Activated T-cell treated with anti-CD3 and anti-CD28 coated beads, Interleukin-2, amount 50 U/mL, for 24 hours (primary cell): ENCODE data around the gene FGGY.
"Not testable (repeated sequence)": the region's sequence is repeated elsewhere in the genome, so short reads cannot be mapped to it uniquely, and the experiment has no call there.

Experiments used
- DNase-seq: peaks from one replicate; pipeline ENCODE4 v3.0.0-alpha.2; 2020
- H3K27ac Mint-ChIP-seq: 2 replicates; pipeline ENCODE4 v1.8.0; 2020; ENCODE audit warnings: mild to moderate bottlenecking, mixed read lengths
- H3K27me3 Mint-ChIP-seq: 2 replicates; pipeline ENCODE4 v1.8.0; 2020; ENCODE audit warnings: mixed read lengths
- H3K36me3 Mint-ChIP-seq: 2 replicates; pipeline ENCODE4 v1.8.0; 2020; ENCODE audit warnings: low read depth, mixed read lengths
- H3K4me1 Mint-ChIP-seq: 2 replicates; pipeline ENCODE4 v1.8.0; 2020; ENCODE audit warnings: low read depth, mixed read lengths
- H3K4me3 Mint-ChIP-seq: 2 replicates; pipeline ENCODE4 v1.8.0; 2020; ENCODE audit warnings: mild to moderate bottlenecking, moderate library complexity, mixed read lengths
- H3K9me3 Mint-ChIP-seq: 2 replicates; pipeline ENCODE4 v1.8.0; 2020; ENCODE audit warnings: mixed read lengths

Gene FGGY

DNA sequence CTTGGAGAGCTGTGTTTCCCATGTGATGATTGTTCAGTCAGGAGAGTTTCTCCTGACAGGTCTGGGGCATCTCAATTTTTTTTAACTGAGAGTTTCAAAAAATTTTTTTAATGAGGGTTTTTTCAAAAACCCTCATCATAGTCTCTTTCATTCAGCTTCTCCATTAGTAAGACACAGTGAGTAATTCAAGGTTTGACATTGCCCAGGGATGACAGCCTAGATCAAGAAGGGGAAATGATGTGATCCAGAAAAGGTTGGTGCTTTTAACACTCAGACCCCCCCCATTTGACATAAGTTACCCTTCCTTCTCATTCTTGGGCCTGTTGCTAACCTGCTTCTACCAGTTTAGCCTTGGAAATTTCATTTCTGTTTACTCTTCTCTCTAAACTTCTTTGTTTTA lies 328.5 kb downstream of the FGGY start:
- no peak for DNase-seq
- no peak overlapping the region for H3K27ac Mint-ChIP-seq
- H3K9me3 Mint-ChIP-seq: no peaks in the 10 kb centered on the region
- H3K36me3 Mint-ChIP-seq: no peaks in the 10 kb centered on the region
- no peak overlapping the region for H3K4me3 Mint-ChIP-seq
- no peaks in the 10 kb centered on the region for H3K4me1 Mint-ChIP-seq
- no peaks in the 10 kb centered on the region for H3K27me3 Mint-ChIP-seq

GRCh38 chr1:59631561-59632255 lies 334.8 kb downstream of the FGGY start:
- no peak overlapping the region for H3K4me3 Mint-ChIP-seq
- no peak for DNase-seq
- no peaks in the 10 kb centered on the region for H3K9me3 Mint-ChIP-seq
- H3K4me1 Mint-ChIP-seq: no peaks in the 10 kb centered on the region
- no peaks in the 10 kb centered on the region for H3K36me3 Mint-ChIP-seq
- H3K27ac Mint-ChIP-seq: no peak overlapping the region
- no peaks in the 10 kb centered on the region for H3K27me3 Mint-ChIP-seq

DNA sequence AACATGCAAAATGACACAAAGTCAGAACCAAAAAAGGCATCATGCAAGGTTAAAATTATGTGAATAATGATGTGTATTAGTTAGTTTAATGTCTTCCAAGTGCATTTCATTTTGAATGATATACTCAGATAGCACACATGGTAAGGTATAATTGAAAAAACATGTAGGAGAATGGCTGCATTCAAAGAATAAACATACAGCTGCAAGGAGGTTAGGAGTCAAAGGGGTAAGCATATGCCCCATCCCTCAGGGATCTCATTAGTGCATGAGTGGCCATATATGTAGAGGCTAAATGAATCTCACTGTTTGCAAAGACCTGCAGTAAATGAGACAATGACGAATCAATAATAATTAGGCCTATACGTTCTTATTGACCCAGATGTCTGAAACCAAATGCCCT lies 338.2 kb downstream of the FGGY start:
- Mint-ChIP-seq H3K27ac (no peak overlapping the region), H3K4me1 (no peaks in the 10 kb centered on the region), H3K9me3 (no peaks in the 10 kb centered on the region), H3K4me3 (no peak overlapping the region), H3K27me3 (no peaks in the 10 kb centered on the region), H3K36me3 (no peaks in the 10 kb centered on the region)
- no peak for DNase-seq

- H3K9me3 Mint-ChIP-seq: no peaks in the 10 kb centered on the region
Observed at GRCh38 chr1:59638231-59638711, 341.4 kb downstream of the FGGY start.

GRCh38 chr1:59639266-59639665 lies 342.4 kb downstream of the FGGY start:
- H3K9me3 Mint-ChIP-seq: no peaks in the 10 kb centered on the region

More at GRCh38 chr1:59638231-59638711, 341.4 kb downstream of the FGGY start:
- Mint-ChIP-seq H3K4me1 (no peaks in the 10 kb centered on the region), H3K27ac (no peak overlapping the region), H3K4me3 (no peak overlapping the region), H3K36me3 (no peaks in the 10 kb centered on the region), H3K27me3 (no peaks in the 10 kb centered on the region)
- no peak for DNase-seq

DNA sequence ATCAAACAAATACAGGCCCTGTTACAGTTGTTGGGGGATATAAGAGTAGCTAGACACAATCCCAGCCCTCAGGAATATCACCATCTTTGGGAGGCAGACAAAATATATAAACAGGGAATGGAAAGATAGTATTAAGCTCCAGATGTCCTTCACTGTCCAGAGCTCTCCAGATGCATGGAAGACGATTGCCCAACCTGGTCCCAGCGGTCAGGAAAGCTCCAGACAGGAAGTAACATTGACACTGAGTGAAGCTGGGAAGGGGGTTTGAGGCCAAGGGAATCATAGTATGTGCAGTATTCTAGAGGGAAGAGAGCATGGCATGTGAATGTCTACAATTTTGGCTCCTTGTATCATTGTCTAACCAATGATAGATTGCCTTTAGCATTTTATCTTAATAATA lies 344.0 kb downstream of the FGGY start:
- Mint-ChIP-seq H3K9me3 (no peaks in the 10 kb centered on the region), H3K27ac (no peak overlapping the region), H3K4me3 (no peak overlapping the region), H3K36me3 (no peaks in the 10 kb centered on the region), H3K27me3 (no peaks in the 10 kb centered on the region), H3K4me1 (no peaks in the 10 kb centered on the region)
- DNase-seq: no peak

More at GRCh38 chr1:59639266-59639665, 342.4 kb downstream of the FGGY start:
- Mint-ChIP-seq H3K27me3 (no peaks in the 10 kb centered on the region), H3K4me1 (no peaks in the 10 kb centered on the region), H3K27ac (no peak overlapping the region), H3K4me3 (no peak overlapping the region), H3K36me3 (no peaks in the 10 kb centered on the region)
- no peak for DNase-seq

- H3K4me1 Mint-ChIP-seq: no peaks in the 10 kb centered on the region
- no peak overlapping the region for H3K27ac Mint-ChIP-seq
Observed at GRCh38 chr1:59641836-59642235, 344.9 kb downstream of the FGGY start.

GRCh38 chr1:59643526-59643925 lies 346.6 kb downstream of the FGGY start:
- no peak overlapping the region for H3K27ac Mint-ChIP-seq

More at GRCh38 chr1:59641836-59642235, 344.9 kb downstream of the FGGY start:
- no peak overlapping the region for H3K4me3 Mint-ChIP-seq
- no peaks in the 10 kb centered on the region for H3K27me3 Mint-ChIP-seq
- no peaks in the 10 kb centered on the region for H3K9me3 Mint-ChIP-seq
- DNase-seq: no peak
- no peaks in the 10 kb centered on the region for H3K36me3 Mint-ChIP-seq

DNA sequence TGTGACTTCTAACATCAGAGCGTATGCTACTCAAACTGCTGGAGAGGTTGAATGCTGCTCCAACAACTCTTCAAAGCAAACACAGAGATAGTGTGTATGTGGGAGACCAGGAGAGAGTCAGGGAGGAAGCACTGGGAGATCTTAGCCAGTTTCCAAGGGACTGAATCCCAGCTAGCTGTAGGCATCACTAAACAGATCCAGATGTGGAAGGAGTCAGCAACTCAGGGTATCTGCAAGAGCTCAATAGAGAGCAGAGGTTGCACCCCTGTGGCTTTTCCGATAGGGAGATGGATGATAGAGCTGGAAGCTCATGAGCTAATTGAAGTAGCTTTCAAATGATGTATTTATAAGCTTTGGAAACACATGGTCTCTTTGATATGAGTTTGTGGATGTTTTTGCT lies 349.0 kb downstream of the FGGY start:
- H3K36me3 Mint-ChIP-seq: no peaks in the 10 kb centered on the region
- H3K27ac Mint-ChIP-seq: no peak overlapping the region

More at GRCh38 chr1:59643526-59643925, 346.6 kb downstream of the FGGY start:
- Mint-ChIP-seq H3K4me3 (no peak overlapping the region), H3K27me3 (no peaks in the 10 kb centered on the region), H3K36me3 (no peaks in the 10 kb centered on the region), H3K4me1 (no peaks in the 10 kb centered on the region), H3K9me3 (no peaks in the 10 kb centered on the region)
- DNase-seq: no peak

GRCh38 chr1:59653142-59653958 lies 356.5 kb downstream of the FGGY start:
- not testable (repeated sequence) for H3K4me1 Mint-ChIP-seq, H3K27ac Mint-ChIP-seq, H3K27me3 Mint-ChIP-seq

More for the DNA sequence above, 349.0 kb downstream of the FGGY start:
- DNase-seq: no peak
- Mint-ChIP-seq H3K27me3 (no peaks in the 10 kb centered on the region), H3K4me3 (no peak overlapping the region), H3K9me3 (no peaks in the 10 kb centered on the region), H3K4me1 (no peaks in the 10 kb centered on the region)

GRCh38 chr1:59653968-59654367 lies 357.1 kb downstream of the FGGY start:
- Mint-ChIP-seq H3K36me3 (no peaks in the 10 kb centered on the region), H3K27me3 (no peaks in the 10 kb centered on the region), H3K4me1 (no peaks in the 10 kb centered on the region), H3K27ac (no peak overlapping the region), H3K4me3 (no peak overlapping the region), H3K9me3 (no peaks in the 10 kb centered on the region)
- DNase-seq: no peak

More at GRCh38 chr1:59653142-59653958, 356.5 kb downstream of the FGGY start:
- H3K36me3 Mint-ChIP-seq, H3K9me3 Mint-ChIP-seq, DNase-seq, H3K4me3 Mint-ChIP-seq: not testable (repeated sequence)

DNA sequence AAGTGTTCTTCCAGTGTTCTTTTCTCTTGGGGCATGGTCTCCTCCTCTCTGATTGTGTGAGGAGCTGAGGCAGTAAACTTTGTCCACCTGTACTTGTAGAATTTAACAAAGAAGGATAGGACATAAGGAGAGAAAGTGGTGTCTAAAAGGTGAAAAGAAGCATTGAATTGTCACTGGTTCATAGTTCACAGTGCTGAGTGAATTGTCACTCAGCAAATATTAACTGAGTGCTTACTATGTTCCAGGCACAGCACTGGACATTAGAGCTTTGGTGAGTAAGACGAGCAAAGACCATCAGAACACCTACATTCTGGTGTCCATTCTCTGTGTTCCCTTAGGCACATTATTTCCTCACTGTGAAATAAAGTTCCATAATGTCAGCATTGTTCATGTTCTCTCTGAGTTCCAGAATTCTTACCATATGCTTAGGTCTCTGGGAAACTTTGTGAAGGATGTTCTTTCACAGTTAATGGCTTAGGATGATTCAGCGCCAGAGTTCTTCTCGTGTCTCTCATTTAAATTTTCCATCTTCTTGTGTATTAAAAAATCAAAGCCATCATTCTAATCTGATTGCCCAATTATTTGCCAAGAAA lies 361.1 kb downstream of the FGGY start:
- Mint-ChIP-seq H3K27ac (no peak overlapping the region), H3K27me3 (no peaks in the 10 kb centered on the region), H3K9me3 (no peaks in the 10 kb centered on the region), H3K36me3 (no peaks in the 10 kb centered on the region), H3K4me3 (no peak overlapping the region), H3K4me1 (no peaks in the 10 kb centered on the region)
- no peak for DNase-seq

- DNase-seq: no peak
- no peak overlapping the region for H3K27ac Mint-ChIP-seq
- no peaks in the 10 kb centered on the region for H3K4me1 Mint-ChIP-seq
- H3K27me3 Mint-ChIP-seq: no peaks in the 10 kb centered on the region
- H3K9me3 Mint-ChIP-seq: no peaks in the 10 kb centered on the region
- H3K36me3 Mint-ChIP-seq: peaks cover 2% of the 10 kb centered on the region
- H3K4me3 Mint-ChIP-seq: no peak overlapping the region
Observed at GRCh38 chr1:59664166-59664565, 367.3 kb downstream of the FGGY start.

DNA sequence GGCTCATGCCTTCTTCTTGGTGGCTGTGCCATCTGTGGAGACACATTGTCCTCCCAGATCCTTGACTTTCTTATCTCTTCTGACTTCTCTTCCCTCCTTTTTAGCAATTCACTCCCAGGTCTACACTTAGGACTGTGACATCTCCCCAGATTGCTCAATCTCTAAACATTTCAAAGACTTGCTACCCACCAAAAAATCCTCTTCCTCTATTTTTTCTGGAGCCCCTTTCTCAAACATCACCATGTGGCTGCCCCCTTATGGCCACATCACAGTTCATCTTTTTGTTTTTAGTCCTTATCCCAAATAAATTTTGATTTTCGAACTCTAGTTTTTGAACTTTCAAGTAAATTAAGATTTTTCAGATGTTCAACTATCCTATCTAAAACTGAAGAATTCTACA lies 369.2 kb downstream of the FGGY start:
- Mint-ChIP-seq H3K4me1 (no peaks in the 10 kb centered on the region), H3K9me3 (no peaks in the 10 kb centered on the region), H3K36me3 (peaks cover 2% of the 10 kb centered on the region), H3K4me3 (no peak overlapping the region), H3K27ac (no peak overlapping the region), H3K27me3 (no peaks in the 10 kb centered on the region)
- DNase-seq: no peak

DNA sequence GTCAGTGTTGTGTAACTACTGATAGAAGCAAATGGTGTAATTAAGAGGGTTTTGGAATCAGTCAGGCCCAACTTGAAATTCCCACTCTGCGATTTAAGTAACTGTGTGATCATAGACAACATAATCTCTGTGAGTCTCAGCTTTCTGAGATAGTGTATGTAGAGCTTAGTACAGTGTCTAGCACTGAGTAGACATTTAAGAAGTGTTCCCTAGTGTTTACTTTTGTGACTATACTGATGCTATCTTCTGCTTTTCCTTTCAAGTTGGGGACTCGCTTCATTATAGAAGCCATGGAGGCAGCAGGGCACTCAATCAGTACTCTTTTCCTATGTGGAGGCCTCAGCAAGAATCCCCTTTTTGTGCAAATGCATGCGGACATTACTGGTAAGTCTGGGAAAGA lies 370.1 kb downstream of the FGGY start:
- no peak for DNase-seq
- peaks cover 2% of the 10 kb centered on the region for H3K36me3 Mint-ChIP-seq
- H3K9me3 Mint-ChIP-seq: no peaks in the 10 kb centered on the region
- H3K4me1 Mint-ChIP-seq: no peaks in the 10 kb centered on the region
- H3K27me3 Mint-ChIP-seq: no peaks in the 10 kb centered on the region
- H3K27ac Mint-ChIP-seq: no peak overlapping the region
- no peak overlapping the region for H3K4me3 Mint-ChIP-seq
